ENCODE results near the gene DTX1. TPM values are rescaled to one million over a fixed set of nuclear protein-coding genes. Genes with fewer than 3 reads are reported as not detected.

The DTX1 gene
- 2.9 TPM for total RNA-seq (ENCODE audit: insufficient read depth, low replicate concordance)

DNA sequence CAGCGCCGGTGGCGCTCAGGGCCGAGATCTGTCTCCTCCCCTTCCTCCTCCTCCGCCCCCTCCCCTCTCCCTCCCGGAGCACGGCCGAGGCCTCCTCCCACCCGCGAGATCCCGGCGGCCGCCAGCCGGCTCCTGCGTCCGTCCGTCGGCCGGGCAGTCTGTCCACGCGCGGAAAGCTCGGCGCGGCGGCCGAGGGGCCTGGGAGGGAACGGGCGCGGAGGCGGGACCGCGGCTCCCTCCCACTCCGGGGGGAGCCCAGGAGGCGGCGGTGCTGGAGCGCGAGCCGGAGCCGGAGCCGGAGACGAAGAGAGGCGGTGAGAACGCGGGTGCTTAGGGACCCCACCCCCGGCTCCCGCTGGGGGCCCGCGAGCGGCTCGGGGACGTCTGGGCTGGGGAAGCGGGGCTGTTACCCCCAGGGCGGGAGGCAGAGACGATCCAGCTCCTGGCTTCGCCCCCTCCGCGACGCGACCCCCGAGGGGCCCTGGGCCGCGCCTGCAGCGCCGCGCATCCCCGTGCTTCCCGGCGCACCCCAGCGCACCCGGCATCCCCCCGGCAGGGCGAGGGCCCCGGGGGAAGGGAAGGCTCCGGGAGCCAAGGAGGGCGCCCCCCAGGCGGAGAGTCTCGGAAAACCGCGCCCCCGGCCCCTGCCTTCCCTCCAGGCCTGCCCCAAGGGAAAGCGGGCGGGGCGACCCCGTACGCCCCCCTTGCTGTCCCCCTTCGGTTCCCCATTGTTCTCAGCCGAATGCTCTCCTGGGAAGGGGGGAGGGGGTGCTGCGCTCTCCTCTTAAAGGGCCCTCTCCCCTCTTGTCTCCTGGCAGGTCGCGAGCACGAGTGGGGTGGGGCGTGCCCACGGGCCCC is at the start of gene DTX1:
Gene DTX1 (plus strand): TSS at position 100 of the 858 bp plus-strand sequence. CDS start 1,463 bp downstream, outside the sequence.
- no peak for DNase-seq (ENCODE audit: low spot score)

DNA sequence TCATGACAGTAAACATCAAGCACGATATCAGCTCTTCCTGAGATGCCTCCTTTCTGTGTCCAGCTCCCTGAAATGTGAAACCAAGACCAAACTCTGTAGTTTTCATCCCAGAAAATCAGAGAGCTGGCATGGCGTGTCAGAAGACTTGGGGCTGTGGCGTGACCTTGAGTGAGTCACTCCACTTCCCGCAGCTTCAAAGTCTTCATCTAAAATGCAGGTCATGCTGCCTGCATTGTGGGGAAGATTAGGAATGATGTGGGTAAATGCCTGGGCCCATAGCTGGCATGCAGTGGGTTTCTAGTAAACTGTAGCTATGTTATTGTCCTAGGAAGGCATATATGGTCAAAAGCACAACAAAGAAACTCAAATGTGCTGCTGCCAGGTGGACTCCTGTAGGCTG is 49.4 kb upstream of the DTX1 start:
- no peak for DNase-seq (ENCODE audit: low spot score)

DNA sequence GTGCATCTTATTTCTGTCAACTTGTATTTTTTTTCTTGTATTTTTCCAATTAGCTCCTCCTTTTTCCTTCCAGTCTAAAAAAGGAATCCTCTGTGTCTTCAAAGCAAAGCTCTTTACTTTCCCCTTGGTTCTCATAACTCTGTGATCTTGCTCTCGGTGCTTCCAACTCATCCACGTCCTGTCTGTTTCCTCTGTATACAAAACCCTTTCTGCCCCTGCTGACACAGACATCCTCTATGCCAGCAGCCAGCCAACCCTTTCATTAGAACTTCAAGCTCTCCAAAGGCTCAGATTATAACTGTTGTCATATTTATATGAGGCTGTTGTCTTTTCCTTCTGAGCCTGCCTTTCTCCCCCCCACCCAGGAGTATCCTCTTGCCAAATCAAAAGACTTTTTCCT is 45.8 kb upstream of the DTX1 start:
- DNase-seq (ENCODE audit: low spot score): no peak

DNA sequence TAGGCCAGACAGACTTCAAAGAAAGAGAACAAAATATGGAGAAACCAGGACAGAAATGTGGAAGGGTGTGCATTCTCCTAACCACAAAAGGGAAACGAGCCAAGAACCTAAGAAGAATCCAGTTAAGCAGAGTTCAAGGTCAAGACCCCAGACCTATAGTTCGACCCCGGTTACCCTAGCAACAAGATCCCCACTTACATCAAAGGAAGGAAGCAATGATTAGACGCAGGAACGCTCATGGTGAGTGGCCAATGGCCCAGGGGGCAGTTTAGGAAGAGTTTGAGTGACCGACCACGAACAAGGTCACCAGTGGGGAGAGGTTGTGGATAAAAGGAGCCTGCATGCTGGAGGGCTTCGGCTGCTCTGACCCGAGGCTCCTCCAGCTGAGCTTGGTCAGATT is 42.0 kb upstream of the DTX1 start:
- DNase-seq (ENCODE audit: low spot score): no peak

DNA sequence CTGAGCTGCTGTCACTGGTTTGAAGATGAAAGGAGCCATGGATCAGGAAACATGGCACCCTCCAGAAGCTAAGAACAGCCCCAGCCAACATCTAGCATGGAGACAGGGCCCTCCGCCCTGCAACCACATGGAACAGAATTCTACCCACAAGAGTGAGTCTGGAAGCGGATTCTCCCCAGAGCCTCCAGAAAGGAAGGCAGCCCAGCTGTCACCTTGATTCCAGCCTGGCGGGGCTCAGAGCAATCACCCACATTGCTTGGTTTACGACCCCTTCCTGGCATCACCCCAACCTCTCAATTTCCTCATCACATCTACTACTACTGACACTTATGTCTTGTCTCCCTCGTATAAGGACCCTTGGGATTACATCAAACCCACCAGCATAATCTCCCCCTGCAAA is 39.7 kb upstream of the DTX1 start:
- no peak for DNase-seq (ENCODE audit: low spot score)

DNA sequence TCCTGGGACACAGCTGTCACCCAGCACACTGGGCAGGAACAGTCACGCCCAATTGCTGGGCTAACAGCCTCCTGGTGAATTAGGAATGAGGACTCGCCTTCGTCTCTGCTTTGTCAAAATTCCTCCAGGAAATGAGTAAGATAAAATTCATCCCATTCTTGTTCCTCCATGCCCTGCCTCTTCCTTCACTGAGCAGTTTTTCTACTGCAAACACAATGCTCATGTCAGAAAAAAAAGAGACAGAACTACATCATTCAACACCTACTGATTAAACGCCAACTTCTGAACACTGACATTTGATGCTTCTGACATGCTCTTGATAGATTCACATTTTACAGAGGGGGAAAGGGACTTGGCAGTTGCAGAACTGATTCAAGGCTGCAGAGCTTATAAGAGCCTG is 37.5 kb upstream of the DTX1 start:
- no peak for DNase-seq (ENCODE audit: low spot score)

DNA sequence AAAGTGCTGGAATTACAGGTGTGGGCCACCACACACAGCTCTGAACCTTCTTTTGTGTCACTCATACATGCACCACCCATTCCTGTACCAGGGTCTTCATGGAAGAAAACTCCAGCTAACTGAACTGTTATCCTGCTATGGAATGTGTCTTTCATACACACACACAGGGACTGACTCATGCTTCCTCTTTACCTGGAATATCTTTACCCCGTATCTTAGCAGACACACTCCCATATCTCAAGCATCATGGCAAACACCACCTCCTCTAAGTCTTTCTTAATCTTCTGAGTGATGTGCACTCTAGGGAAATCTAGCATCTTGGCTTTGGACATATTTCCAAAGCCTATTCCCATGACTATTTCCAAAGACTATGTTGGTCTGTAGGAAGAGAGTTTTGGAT is 35.0 kb upstream of the DTX1 start:
- DNase-seq (ENCODE audit: low spot score): no peak

DNA sequence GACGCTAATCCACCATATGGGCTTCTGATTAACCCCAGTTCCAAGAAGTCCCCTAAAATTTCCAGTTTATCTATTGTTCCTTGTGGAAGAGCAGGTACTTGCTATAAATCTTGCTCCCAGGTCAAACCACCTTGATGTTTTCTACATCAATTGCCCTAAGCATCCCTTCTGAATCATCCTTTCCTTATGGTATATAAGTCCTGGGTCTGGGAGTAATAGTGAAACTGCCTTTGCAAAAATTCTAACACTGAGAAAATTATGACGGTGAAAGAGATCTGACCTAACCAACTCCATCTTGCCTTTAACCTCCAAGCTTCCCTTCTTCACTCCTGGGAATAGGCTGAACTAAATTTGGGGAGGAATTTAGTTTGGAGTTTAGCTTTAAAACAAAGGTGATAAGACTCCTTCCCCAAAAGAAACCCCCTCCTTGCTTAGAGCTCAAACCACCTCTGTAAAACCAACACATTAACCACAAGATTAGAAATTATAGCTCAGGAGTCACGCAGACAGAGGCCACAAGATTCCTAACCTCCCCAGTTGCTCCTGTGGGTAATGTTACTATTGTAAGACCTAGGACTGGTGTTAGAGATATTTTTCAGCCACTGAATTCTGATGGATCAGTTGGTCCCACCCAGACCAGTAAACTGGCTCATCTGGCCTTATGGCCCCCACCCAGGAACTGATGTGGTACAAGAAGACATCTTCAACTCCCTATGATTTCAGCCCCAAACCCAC is 33.8 kb upstream of the DTX1 start:
- no peak for DNase-seq (ENCODE audit: low spot score)

DNA sequence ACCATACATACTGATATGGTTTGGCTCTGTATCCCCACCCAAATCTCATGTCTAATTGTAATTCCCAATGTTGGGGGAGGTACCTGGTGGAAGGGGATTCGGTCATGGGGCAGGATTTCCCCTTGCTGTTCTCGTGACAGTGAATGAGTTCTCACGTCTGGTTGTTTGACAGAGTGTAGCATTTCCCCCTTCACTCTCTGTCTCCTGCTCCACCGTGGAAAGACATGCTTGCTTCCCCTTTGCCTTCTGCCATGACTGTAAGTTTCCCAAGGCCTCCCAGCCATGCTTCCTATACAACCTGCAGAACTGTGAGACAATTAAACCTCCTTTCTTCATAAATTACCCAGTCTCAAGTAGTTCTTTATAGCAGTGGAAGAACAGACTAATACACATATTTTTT is 28.8 kb upstream of the DTX1 start:
- DNase-seq (ENCODE audit: low spot score): no peak

DNA sequence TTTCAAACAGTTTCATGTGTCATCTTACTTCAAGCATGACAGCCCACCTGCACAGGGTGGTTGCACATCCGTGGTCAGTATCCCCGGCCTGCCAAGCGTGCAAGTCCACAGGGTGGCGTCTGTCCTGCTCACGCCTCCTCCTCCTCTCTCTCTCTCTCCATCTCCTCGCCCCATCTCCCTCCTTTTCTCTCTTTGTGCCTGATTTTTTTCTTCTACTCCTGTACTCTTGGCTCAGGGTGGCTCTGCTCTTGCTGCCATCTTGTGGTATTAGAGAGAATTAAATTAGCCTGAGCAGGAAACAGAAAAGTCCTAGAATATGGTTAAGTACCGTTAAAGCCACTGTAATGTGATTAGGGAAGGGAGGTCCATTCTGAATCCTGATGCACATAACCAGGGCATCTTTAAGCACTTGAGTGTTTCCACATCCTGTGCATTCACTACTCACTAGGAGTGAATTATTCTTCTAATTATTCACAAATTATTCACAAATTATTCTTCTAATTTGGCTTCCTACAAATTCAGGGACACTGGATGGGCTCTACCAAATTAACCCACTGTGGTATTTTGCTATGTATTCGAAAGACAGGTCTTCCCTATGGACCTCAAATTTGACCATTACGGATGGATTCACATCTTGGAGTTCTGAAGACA is 25.5 kb upstream of the DTX1 start:
- peak; percentile 66 for DNase-seq (ENCODE audit: low spot score)

DNA sequence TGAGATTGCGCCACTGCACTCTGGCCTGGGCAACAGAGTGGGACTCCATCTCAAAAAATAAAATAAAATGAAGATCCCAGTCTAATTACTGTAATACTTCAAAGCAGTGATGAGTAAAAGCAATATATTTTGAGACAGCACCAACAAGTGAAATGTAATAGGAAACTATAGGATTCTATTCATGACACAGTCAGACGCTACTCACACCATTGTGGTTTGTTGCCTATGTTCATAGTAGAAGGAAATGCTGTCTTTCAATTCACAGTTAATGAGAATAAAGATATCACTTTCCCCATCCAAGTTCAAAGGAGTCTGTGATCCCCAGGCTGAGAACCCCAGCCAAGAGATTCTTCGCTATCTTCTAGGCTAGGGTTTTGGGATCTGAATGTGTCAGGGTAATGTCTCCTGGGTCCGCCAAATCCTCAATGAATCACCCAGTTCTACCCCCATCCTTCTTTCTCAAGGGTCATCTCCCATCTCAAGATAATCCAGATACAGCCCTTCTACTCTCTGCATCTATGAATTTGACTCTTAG is 16.6 kb upstream of the DTX1 start:
- DNase-seq (ENCODE audit: low spot score): peak; percentile 67

DNA sequence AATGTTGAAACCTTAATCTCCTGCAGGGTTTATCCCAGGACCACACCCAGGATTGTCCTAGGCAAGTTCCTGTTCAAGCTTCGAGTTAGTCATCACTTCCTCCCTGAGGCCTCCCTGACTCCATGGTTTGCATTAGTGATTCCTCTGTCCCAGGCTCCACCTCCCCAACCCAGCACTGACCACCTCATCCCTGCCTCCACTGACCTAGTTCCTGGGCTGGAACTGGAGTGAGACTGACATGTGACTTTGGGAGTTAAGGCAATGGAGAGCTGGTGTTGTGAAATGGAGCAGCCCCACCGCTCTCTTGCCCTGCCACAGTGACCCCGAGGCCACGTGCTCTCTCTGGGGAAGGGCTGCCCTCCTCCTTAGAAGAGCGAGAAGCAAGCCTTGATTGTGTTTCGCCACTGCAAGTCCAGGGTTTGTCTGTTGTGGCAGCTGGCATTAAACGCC is 15.8 kb upstream of the DTX1 start:
- DNase-seq (ENCODE audit: low spot score): peak; percentile 73

DNA sequence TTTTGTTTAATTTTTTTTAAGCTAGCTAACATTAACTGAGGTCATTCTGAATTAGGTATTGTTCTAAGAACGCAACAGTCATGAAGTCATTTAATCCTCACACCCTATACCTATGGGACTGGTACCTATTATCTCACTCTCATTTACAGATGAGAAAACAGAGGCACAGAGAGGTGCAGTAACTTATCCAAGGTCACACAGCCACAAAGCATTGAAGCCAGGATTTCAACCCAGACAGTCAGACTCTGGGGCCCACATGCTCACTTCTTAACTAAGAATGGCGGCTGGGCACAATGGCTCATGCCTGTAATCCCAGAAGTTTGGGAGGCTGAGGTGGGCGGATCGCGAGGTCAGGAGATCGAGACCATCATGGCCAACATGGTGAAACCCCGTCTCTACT is 15.0 kb upstream of the DTX1 start:
- no peak for DNase-seq (ENCODE audit: low spot score)

DNA sequence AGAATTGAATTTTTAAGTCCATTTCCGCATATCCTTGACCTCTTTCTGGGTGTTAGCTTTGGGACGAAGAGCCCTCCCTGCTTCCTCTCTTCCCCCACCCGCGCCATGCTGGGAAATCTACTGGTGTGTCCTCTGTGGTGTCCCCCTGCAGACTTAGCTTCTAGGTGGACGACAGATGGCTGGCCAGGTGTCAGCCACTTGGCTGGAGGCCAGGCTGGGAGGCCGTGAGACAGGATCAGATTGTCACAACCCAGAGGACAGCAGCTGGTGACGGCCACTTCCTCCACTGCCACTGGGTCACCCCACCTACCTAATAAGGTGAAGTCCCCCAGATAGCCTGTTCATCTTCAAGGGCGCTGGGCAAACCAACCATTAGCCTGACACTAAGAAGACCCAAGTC is 13.3 kb upstream of the DTX1 start:
- no peak for DNase-seq (ENCODE audit: low spot score)

DNA sequence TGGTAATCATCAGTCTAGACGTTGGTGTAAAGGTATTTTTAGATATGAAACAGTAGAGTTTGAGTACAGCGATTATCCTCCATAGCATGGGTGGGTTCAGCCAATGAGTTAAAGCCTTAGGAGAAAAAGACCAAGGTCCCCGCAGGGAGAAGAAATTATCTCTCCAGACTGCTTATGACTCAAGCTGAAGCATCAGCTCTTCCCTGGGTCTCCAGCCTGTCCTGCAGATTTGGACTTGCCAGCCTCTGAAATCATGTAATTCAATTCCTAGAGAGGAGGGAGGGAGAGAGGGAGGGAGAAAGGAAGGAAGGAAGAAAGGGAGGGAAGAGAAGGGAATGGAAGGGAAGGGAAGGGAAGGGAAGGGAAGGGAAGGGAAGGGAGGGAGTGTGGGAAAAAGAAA is 12.0 kb upstream of the DTX1 start:
- no peak for DNase-seq (ENCODE audit: low spot score)

DNA sequence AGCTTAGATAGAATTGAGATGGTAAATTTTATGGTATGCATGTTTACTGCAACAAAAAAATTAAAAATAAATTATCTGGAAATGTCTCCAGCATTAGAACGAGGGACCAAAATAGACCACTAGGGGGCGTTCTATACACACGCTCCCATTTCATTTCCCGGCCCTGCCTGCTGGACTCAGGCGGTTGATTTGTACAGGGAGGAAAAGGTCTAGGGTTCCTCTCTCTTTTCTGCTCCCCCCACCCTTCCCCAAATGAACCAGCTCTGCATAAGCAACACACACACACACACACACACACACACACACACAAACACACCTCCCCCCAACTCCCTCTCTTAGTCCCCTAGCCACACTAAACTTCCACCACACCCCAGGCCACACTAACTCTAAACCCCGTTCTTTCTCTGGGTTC is 7.8 kb upstream of the DTX1 start:
- peak; percentile 59 for DNase-seq (ENCODE audit: low spot score)

DNA sequence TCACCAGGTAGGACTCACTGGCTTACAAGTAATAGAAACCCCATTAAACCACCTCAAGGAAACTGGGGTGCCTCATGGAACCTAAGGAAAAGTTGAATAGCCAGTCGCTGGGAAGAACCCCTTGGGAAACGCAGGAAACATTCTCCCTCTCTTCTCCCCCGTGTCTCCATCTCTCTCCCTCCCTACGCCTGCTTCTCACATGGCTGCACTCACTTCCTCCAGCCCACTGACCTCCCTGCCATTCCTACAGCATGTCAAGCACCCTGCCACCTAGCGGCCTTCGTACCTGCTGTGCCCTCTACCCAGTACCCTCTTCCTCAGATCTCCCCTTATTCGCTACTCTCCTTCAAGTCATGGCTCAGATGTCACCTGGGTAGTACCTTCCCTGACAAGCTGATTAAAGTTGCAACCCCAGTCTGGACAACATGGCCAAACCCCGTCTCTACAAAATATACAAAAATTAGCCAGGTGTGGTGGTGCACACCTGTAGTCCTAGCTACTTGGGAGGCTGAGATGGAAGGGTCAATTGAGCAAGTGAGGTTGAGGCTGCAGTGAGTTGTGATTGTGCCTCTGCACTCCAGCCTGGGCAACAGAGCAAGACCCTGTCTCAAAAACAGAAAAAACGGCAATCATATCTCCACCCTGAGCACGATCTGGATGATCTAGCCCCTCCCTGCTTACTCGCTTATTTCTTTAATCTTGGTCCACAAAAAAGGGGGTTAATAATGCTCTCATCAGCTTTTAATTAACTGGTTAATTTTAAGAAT is 6.4 kb upstream of the DTX1 start:
- DNase-seq (ENCODE audit: low spot score): no peak

DNA sequence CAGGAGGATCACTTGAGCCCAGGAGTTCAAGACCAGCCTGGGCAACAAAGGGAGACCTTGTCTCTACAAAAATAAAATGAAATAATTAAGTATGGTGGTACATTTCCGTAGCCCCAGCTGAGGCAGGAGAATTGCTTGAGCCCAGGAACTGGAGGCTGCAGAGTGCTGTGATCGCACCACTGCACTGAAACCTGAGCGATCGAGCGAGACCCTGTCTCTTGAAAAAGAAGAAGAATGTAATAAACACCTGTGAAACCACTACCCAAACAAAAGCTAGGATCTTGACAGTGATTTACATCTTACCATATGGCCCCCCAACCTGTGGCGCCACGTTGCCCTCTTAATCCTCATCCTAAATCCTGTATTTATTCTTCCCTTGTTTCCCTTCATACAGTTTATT is 5.7 kb upstream of the DTX1 start:
- no peak for DNase-seq (ENCODE audit: low spot score)

DNA sequence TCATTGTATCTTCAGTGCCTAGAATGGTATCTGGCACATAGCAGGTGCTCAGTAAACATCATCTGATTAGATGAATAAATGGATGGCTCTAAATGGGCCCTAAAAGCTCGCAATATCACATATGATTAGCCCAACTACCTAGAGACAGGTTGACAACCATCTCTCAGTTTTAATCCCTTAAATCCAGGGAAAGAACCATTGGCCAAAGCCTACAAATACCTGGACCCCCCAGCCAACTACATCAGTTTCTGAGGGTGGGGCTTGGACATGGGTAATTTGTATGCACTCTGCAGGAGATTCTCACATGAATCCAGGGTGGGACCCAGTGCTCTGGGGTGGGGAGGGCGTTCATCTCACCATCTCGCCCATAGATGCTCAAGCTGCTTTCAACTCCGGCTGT is 4.8 kb upstream of the DTX1 start:
- no peak for DNase-seq (ENCODE audit: low spot score)

DNA sequence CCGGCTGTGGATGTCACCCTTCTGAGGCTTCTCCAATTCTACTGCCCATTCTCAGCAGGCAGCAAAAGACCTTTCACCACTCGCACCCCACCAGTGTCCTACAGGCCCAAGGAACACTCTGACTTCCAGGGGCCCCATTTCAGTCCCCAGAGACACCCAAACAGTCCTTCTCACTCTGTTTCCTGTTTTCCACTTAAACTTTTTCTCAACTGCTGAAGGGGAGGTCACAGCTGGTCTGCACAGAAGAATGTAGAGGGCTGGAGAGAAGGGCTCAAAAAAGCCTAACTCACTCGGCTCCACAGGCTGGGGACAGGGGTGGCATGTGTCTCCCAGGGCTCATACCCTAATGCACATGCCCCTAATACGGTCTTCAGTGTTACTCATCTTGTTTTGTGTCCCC is 4.2 kb upstream of the DTX1 start:
- DNase-seq (ENCODE audit: low spot score): no peak

DNA sequence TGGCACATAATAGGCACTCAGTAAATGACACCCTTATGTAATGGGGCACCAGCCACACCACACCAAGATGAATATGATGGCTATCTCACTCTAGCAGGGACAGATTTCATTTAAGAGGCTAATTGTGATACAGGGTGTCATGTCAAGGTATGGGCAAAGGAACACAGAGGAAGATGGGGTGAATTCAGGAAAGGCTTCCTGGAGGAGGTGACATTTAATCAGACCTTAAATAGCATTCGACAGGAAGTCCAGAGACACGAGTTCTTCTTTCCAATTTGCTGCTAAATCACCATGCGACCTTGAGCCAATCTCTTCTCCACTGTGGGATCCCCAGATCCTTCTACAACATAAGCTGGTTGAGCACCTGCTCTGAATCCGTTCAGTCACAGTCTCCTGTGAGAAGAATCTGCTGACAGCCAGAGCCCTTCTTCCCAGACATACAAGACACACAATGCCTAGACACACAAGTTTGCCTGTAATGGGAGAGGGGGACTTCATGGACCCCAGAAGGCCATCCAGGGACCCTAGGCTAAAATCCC is 1.5 kb upstream of the DTX1 start:
- DNase-seq (ENCODE audit: low spot score): no peak

Measured in umbilical cord (tissue), 2 donors.